ENCODE measurements around the gene RUSC2. TPM values are rescaled to one million over a fixed set of nuclear protein-coding genes. Genes with fewer than 3 reads are reported as not detected.

Gene RUSC2
- total RNA-seq, 4 donors from 2014 or later: 20.8 to 166 (median 45.7) TPM

DNA sequence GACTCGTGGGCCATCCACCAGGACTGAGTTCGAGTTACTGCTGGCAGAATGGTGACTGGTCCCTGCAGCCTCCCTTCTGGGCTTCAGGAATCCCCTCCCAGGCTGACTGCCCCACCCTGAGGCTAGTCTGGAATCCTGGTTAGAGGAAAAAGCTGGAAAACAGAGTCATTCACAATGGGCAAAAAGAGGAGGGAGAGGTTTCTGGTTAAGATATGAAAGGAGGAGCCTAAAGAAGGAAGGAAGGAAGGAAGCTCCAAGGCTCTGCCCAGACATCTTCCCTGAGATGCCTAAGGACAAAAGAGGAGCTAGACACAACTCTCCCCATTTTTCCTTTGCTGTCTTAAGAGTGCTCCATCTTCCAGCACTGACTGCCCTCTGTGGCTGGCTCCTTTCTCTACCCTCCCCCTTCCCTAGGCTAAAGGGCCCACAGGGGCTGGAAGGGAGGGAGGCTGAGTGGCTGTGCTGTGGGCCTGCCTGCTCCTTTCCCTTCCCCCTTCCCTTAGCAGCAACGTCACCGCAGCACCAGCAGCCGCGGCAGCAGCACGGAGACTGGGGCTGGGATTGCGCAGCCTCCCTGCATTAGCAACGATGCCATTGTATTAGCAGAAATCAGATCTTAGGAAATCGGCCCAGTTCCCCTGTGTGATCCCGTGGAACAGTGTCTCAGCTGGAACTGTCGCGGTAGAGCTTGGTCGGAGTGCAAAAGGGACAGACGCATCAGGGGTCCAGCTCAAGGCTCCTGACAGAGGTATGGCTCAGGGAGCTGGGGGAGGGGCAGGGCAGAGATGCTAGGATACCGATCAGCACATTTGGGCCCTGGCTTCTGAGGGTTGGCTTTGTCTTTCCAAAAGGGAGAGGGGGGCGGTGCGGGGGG, 48.7 kb downstream of the RUSC2 start:
- Histone ChIP-seq H3K27ac (peak overlapping the region; percentile 79 to 85 (median 81)), H3K9me3 (no peaks in the 10 kb centered on the region), H3K36me3 (no peaks in the 10 kb centered on the region), H3K4me1 (peaks cover 73 to 83% of the 10 kb centered on the region in 2 donors), H3K4me3 (peak overlapping the region; percentile 14 to 46 (median 39)), H3K27me3 (no peaks in the 10 kb centered on the region)
- intact Hi-C loops (cut with DNase I; ENCODE audit: low total_unique reads) (no loop called here), in situ Hi-C loops (cut with MboI; ENCODE audit: low sequenced_read_pairs in 4 of 4) (no loop called here)
- peak in 1 of 2 donors; percentile 27 for TF ChIP-seq POLR2A (IDR thresholded peaks at IDR 0.05)
- TF ChIP-seq, protein P1, sequence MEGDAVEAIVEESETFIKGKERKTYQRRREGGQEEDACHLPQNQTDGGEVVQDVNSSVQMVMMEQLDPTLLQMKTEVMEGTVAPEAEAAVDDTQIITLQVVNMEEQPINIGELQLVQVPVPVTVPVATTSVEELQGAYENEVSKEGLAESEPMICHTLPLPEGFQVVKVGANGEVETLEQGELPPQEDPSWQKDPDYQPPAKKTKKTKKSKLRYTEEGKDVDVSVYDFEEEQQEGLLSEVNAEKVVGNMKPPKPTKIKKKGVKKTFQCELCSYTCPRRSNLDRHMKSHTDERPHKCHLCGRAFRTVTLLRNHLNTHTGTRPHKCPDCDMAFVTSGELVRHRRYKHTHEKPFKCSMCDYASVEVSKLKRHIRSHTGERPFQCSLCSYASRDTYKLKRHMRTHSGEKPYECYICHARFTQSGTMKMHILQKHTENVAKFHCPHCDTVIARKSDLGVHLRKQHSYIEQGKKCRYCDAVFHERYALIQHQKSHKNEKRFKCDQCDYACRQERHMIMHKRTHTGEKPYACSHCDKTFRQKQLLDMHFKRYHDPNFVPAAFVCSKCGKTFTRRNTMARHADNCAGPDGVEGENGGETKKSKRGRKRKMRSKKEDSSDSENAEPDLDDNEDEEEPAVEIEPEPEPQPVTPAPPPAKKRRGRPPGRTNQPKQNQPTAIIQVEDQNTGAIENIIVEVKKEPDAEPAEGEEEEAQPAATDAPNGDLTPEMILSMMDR (IDR thresholded peaks at IDR 0.05 in 4 of 5, conservative IDR thresholded peaks at IDR 0.05 in 1 of 5): no peak
- ATAC-seq (peak; percentile 47 to 65), DNase-seq (peak in 1 of 2 donors; percentile 57)

Other genes with a start within 250 kb of the RUSC2 start
- gene TESK1, start 115.2 kb downstream of the RUSC2 start, total RNA-seq: 100 to 1,000 TPM in 1 of 4 donors, 10 to 100 TPM in 3; 48.1 to 108 (median 65.4) TPM
- 10 to 100 TPM in 1 of 4 donors, under 1 TPM in 3; 0.40 to 18.3 (median 0.68) TPM for gene CD72, start 128.3 kb downstream of the RUSC2 start, total RNA-seq
- not detected for gene SIT1, start 160.8 kb downstream of the RUSC2 start, total RNA-seq
- 100 to 1,000 TPM; 115 to 715 (median 367) TPM for gene RMRP, start 167.9 kb downstream of the RUSC2 start, total RNA-seq
- 10 to 100 TPM; 21.9 to 45.3 (median 31.5) TPM for gene CCDC107, start 168.2 kb downstream of the RUSC2 start, total RNA-seq
- under 1 TPM in 2 of 4 donors, not detected in 2; 0.07 to 0.10 TPM for gene ARHGEF39, start 175.1 kb downstream of the RUSC2 start, total RNA-seq
- gene CA9, start 183.8 kb downstream of the RUSC2 start, total RNA-seq: not detected
- gene TPM2, start 199.8 kb downstream of the RUSC2 start, total RNA-seq: 1,000 to 10,000 TPM; 6,121 to 7,913 (median 7,020) TPM
- 100 to 1,000 TPM; 106 to 256 (median 186) TPM for gene TLN1, start 242.1 kb downstream of the RUSC2 start, total RNA-seq
- gene CREB3, start 242.6 kb downstream of the RUSC2 start, total RNA-seq: 10 to 100 TPM; 17.8 to 39.6 (median 26.2) TPM